MM.1S (cell line): ENCODE data around the gene UBR2.

ENCODE experiments used
- EZH2 ChIP-seq: fragments of 300-600 bp; sonication (generic); optimal IDR thresholded peaks from 2 replicates; pipeline ENCODE3; 2017; ENCODE audit warnings: low read depth, mild to moderate bottlenecking, antibody characterized with exemption, low read length, mixed read lengths
- EZH2phosphoT487 ChIP-seq: fragments of 300-600 bp; sonication (generic); IDR thresholded peaks from 2 replicates; pipeline ENCODE4 v1.6.1; 2018; ENCODE audit warnings: antibody characterized with exemption, low read length
- TF ChIP-seq, protein P1 (sequence below): fragments of 300-600 bp; sonication (generic); IDR thresholded peaks from 2 replicates; pipeline ENCODE4 v1.5.1; 2016; ENCODE audit warnings: antibody characterized with exemption, low read length, mixed read lengths

DNA sequence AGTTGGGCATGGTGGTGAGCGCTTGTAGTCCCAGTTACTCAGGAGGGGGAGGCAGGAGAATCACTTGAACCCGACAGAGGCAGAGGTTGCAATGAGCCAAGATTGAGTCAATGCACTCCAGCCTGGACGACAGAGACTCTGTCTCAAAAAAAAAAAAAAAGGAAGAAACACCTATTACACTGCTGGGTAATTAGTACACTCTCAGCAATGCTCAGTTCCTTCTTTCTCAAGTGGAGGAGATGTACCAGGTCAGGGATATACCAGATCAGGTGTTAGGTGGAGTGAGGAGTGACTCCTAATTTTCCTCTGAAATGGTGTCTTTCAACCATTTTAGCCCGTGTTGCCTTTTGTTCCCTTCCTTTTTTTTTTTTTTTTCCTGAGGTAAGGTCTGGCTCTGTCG lies 30.0 kb upstream of the UBR2 start:
- no peak for TF ChIP-seq EZH2phosphoT487
- TF ChIP-seq, protein P1, sequence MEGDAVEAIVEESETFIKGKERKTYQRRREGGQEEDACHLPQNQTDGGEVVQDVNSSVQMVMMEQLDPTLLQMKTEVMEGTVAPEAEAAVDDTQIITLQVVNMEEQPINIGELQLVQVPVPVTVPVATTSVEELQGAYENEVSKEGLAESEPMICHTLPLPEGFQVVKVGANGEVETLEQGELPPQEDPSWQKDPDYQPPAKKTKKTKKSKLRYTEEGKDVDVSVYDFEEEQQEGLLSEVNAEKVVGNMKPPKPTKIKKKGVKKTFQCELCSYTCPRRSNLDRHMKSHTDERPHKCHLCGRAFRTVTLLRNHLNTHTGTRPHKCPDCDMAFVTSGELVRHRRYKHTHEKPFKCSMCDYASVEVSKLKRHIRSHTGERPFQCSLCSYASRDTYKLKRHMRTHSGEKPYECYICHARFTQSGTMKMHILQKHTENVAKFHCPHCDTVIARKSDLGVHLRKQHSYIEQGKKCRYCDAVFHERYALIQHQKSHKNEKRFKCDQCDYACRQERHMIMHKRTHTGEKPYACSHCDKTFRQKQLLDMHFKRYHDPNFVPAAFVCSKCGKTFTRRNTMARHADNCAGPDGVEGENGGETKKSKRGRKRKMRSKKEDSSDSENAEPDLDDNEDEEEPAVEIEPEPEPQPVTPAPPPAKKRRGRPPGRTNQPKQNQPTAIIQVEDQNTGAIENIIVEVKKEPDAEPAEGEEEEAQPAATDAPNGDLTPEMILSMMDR: no peak
- TF ChIP-seq EZH2: no peak
